BLaER1 treated with 17β-estradiol and CSF1 and Interleukin-3, amounts not matched to agents 10 nM and 100 nM (cell line): ENCODE measurements around the gene GALNT18.

Experiments used
- H3K27ac ChIP-seq, 11 experiments: shearing (Covaris generic); formaldehyde crosslinking; 2 replicates each; pipeline ENCODE4 v1.8.1; 2022
- H3K27me3 ChIP-seq, 11 experiments: shearing (Covaris generic); formaldehyde crosslinking; 2 replicates each; pipeline ENCODE4 v1.8.1; 2022
- H3K36me3 ChIP-seq, 11 experiments: shearing (Covaris generic); formaldehyde crosslinking; 2 replicates each; pipeline ENCODE4 v1.8.1; 2022
- H3K4me1 ChIP-seq, 10 experiments: shearing (Covaris generic); formaldehyde crosslinking; 2 replicates each; pipeline ENCODE4 v1.8.1; 2022
- H3K4me2 ChIP-seq, 11 experiments: shearing (Covaris generic); formaldehyde crosslinking; 2 replicates each; pipeline ENCODE4 v1.8.1; 2022
- H3K4me3 ChIP-seq, 10 experiments: shearing (Covaris generic); formaldehyde crosslinking; 2 replicates each; pipeline ENCODE4 v1.8.1; 2022
- H3K9ac ChIP-seq, 11 experiments: shearing (Covaris generic); formaldehyde crosslinking; 2 replicates each; pipeline ENCODE4 v1.8.1; 2022
- H3K9me3 ChIP-seq, 11 experiments: shearing (Covaris generic); formaldehyde crosslinking; replicated peaks in 1 of 11; 2 replicates each; pipeline ENCODE4 v1.8.1; 2022
- H4K20me1 ChIP-seq, 11 experiments: shearing (Covaris generic); formaldehyde crosslinking; 2 replicates each; pipeline ENCODE4 v1.8.1; 2022
- Cebpa-rat ChIP-seq, 11 experiments: shearing (Covaris generic); IDR thresholded peaks; 2 replicates each; pipeline ENCODE4 v1.8.1; 2022

GALNT18 gene

GRCh38 chr11:11432621-11433319 is 189.0 kb downstream of the GALNT18 start:
- no peaks in the 10 kb centered on the region for H3K4me1 ChIP-seq
- peaks cover 0 to 92% (median 52%) of the 10 kb centered on the region in 11 experiments; a peak in 20 of 22 replicates for H3K27me3 ChIP-seq
- no peak overlapping the region for H3K4me3 ChIP-seq
- no peak for TF ChIP-seq Cebpa-rat (IDR thresholded peaks at IDR 0.05)
- no peak overlapping the region for H3K4me2 ChIP-seq
- H3K27ac ChIP-seq = no peak overlapping the region
- no peak overlapping the region for H3K9ac ChIP-seq
- no peaks in the 10 kb centered on the region for H3K36me3 ChIP-seq
- peaks cover 0 to 51% (median 7%) of the 10 kb centered on the region in 11 experiments; a peak in 10 of 22 replicates for H4K20me1 ChIP-seq
- H3K9me3 ChIP-seq = no peaks in the 10 kb centered on the region

GRCh38 chr11:11430431-11430830 is 191.4 kb downstream of the GALNT18 start:
- no peak overlapping the region for H3K27ac ChIP-seq
- no peak overlapping the region for H3K4me3 ChIP-seq
- TF ChIP-seq Cebpa-rat (IDR thresholded peaks at IDR 0.05) = no peak
- peaks cover 0 to 68% (median 24%) of the 10 kb centered on the region in 11 experiments; a peak in 11 of 22 replicates for H4K20me1 ChIP-seq
- no peaks in the 10 kb centered on the region for H3K4me1 ChIP-seq
- H3K4me2 ChIP-seq = no peak overlapping the region
- no peaks in the 10 kb centered on the region for H3K36me3 ChIP-seq
- no peaks in the 10 kb centered on the region for H3K9me3 ChIP-seq
- H3K27me3 ChIP-seq = peaks cover 20 to 99% (median 68%) of the 10 kb centered on the region in 11 experiments
- no peak overlapping the region for H3K9ac ChIP-seq

GRCh38 chr11:11428714-11429113 is 193.1 kb downstream of the GALNT18 start:
- Histone ChIP-seq H3K4me3 (no peak overlapping the region), H3K36me3 (no peaks in the 10 kb centered on the region), H3K9me3 (no peaks in the 10 kb centered on the region), H3K9ac (no peak overlapping the region), H4K20me1 (peaks cover 0 to 79% (median 41%) of the 10 kb centered on the region in 11 experiments; a peak in 13 of 22 replicates), H3K4me2 (no peak overlapping the region), H3K4me1 (no peaks in the 10 kb centered on the region), H3K27ac (no peak overlapping the region), H3K27me3 (peaks cover 37 to 99% (median 75%) of the 10 kb centered on the region in 11 experiments)
- no peak for TF ChIP-seq Cebpa-rat (IDR thresholded peaks at IDR 0.05)

GRCh38 chr11:11427542-11427941 is 194.3 kb downstream of the GALNT18 start:
- Histone ChIP-seq H3K9me3 (no peaks in the 10 kb centered on the region), H3K36me3 (no peaks in the 10 kb centered on the region), H3K27ac (no peak overlapping the region), H3K9ac (no peak overlapping the region), H4K20me1 (peaks cover 0 to 79% (median 51%) of the 10 kb centered on the region in 11 experiments; a peak in 13 of 22 replicates), H3K4me3 (no peak overlapping the region), H3K27me3 (peaks cover 49 to 100% (median 86%) of the 10 kb centered on the region in 11 experiments), H3K4me2 (no peak overlapping the region), H3K4me1 (no peaks in the 10 kb centered on the region)
- no peak for TF ChIP-seq Cebpa-rat (IDR thresholded peaks at IDR 0.05)

- H4K20me1 ChIP-seq = peaks cover 0 to 80% (median 55%) of the 10 kb centered on the region in 11 experiments; a peak in 14 of 22 replicates
- H3K27ac ChIP-seq = no peak overlapping the region
- H3K9ac ChIP-seq = no peak overlapping the region
- H3K4me2 ChIP-seq = no peak overlapping the region
- TF ChIP-seq Cebpa-rat (IDR thresholded peaks at IDR 0.05) = no peak
- H3K27me3 ChIP-seq = peaks cover 53 to 100% (median 90%) of the 10 kb centered on the region in 11 experiments
- H3K9me3 ChIP-seq = no peaks in the 10 kb centered on the region
- no peaks in the 10 kb centered on the region for H3K4me1 ChIP-seq
- no peaks in the 10 kb centered on the region for H3K36me3 ChIP-seq
- H3K4me3 ChIP-seq = no peak overlapping the region
These were observed 194.7 kb downstream of the GALNT18 start for GRCh38 chr11:11427140-11427539.

GRCh38 chr11:11426226-11426952 is 195.4 kb downstream of the GALNT18 start:
- no peak for TF ChIP-seq Cebpa-rat (IDR thresholded peaks at IDR 0.05)
- Histone ChIP-seq H3K9ac (no peak overlapping the region), H3K27ac (no peak overlapping the region), H3K4me3 (no peak overlapping the region), H3K9me3 (no peaks in the 10 kb centered on the region), H4K20me1 (peaks cover 0 to 88% (median 63%) of the 10 kb centered on the region in 11 experiments; a peak in 16 of 22 replicates), H3K4me2 (no peak overlapping the region), H3K36me3 (no peaks in the 10 kb centered on the region), H3K27me3 (peaks cover 60 to 100% (median 96%) of the 10 kb centered on the region in 11 experiments), H3K4me1 (no peaks in the 10 kb centered on the region)

- Histone ChIP-seq H3K36me3 (no peaks in the 10 kb centered on the region), H3K4me3 (no peak overlapping the region), H4K20me1 (peaks cover 0 to 93% (median 69%) of the 10 kb centered on the region in 11 experiments; a peak in 16 of 22 replicates), H3K4me1 (peaks cover 0 to 5% (median 0%) of the 10 kb centered on the region in 10 experiments; a peak in 1 of 20 replicates), H3K9ac (no peak overlapping the region), H3K27me3 (peaks cover 66 to 100% (median 96%) of the 10 kb centered on the region in 11 experiments), H3K9me3 (no peaks in the 10 kb centered on the region), H3K4me2 (no peak overlapping the region), H3K27ac (no peak overlapping the region)
- no peak for TF ChIP-seq Cebpa-rat (IDR thresholded peaks at IDR 0.05)
These were observed 196.0 kb downstream of the GALNT18 start for GRCh38 chr11:11425806-11426205.

- Histone ChIP-seq H3K9me3 (no peaks in the 10 kb centered on the region), H3K4me3 (no peak overlapping the region), H3K36me3 (no peaks in the 10 kb centered on the region), H3K4me1 (peaks cover 0 to 5% (median 0%) of the 10 kb centered on the region in 10 experiments; a peak in 1 of 20 replicates), H4K20me1 (peaks cover 0 to 98% (median 80%) of the 10 kb centered on the region in 11 experiments; a peak in 18 of 22 replicates), H3K27me3 (peaks cover 77 to 100% (median 99%) of the 10 kb centered on the region in 11 experiments), H3K9ac (no peak overlapping the region), H3K27ac (no peak overlapping the region), H3K4me2 (no peak overlapping the region)
- no peak for TF ChIP-seq Cebpa-rat (IDR thresholded peaks at IDR 0.05)
These were observed 197.1 kb downstream of the GALNT18 start for GRCh38 chr11:11424688-11425087.

GRCh38 chr11:11422411-11423128 is 199.2 kb downstream of the GALNT18 start:
- Histone ChIP-seq H3K36me3 (no peaks in the 10 kb centered on the region), H3K4me1 (peaks cover 0 to 14% (median 4%) of the 10 kb centered on the region in 10 experiments; a peak in 11 of 20 replicates), H3K9me3 (no peaks in the 10 kb centered on the region), H3K27ac (no peak overlapping the region), H3K27me3 (peaks cover 97 to 100% (median 100%) of the 10 kb centered on the region in 11 experiments), H3K4me3 (no peak overlapping the region), H4K20me1 (peaks cover 0 to 98% (median 88%) of the 10 kb centered on the region in 11 experiments; a peak in 19 of 22 replicates), H3K9ac (no peak overlapping the region), H3K4me2 (no peak overlapping the region)
- TF ChIP-seq Cebpa-rat (IDR thresholded peaks at IDR 0.05) = no peak
